Vagina (tissue), 2 donors: ENCODE measurements around the gene PARD3. TPM values are rescaled to one million over a fixed set of nuclear protein-coding genes. Genes with fewer than 3 reads are reported as not detected.

Experiments
- DNase-seq, 2 donors: peaks; one replicate each; pipeline ENCODE4 v3.0.0-alpha.2; 2017; ENCODE audit errors: extremely low spot score in 2 of 2
- H3K27ac ChIP-seq: fragments of 200-600 bp; sonication (generic); one replicate; pipeline ENCODE4 v1.5.1; 2019
- H3K27me3 ChIP-seq: fragments of 200-600 bp; sonication (generic); one replicate; pipeline ENCODE4 v1.5.1; 2019
- H3K36me3 ChIP-seq, 2 donors: fragments of 200-600 bp; sonication (generic); one replicate each; pipeline ENCODE4 v1.5.1; 2017 to 2019
- H3K4me1 ChIP-seq: fragments of 200-600 bp; sonication (generic); one replicate; pipeline ENCODE4 v1.5.1; 2019
- H3K4me3 ChIP-seq, 2 donors: fragments of 200-600 bp; sonication (generic); 1 replicate in 1 of 2; 2 replicates in 1 of 2; pipeline ENCODE4 v1.5.1; 2016 to 2019
- H3K9me3 ChIP-seq: fragments of 200-600 bp; sonication (generic); one replicate; pipeline ENCODE4 v1.5.1; 2019
- POLR2A ChIP-seq, 2 donors: fragments of 450-650 bp; IDR thresholded peaks; one replicate each; pipeline ENCODE4 v1.6.1; 2017; ENCODE audit warnings: antibody characterized with exemption in 2 of 2, mild to moderate bottlenecking in 2 of 2, moderate library complexity in 2 of 2
- POLR2AphosphoS5 ChIP-seq, 2 donors: sonication (generic); formaldehyde crosslinking; IDR thresholded peaks; one replicate each; pipeline ENCODE4 v1.9.0; 2017; ENCODE audit warnings: antibody characterized with exemption in 2 of 2, mild to moderate bottlenecking in 2 of 2, low read depth in 1 of 2; ENCODE audit not compliant: insufficient read depth in 1 of 2
- intact Hi-C: fragments of 100-400 bp; cut with DNase I; formaldehyde crosslinking; loops from one replicate; pipeline ENCODE4 v1.15.1; 2023
- total RNA-seq: library from RNA; depleted of rRNA; stranded (reverse); fragments of >200 nt; gene quantifications from one replicate; pipeline ENCODE4 v1.2.3, GENCODE V29; 2016
- TF ChIP-seq, protein P1 (sequence below), 3 experiments: fragments of 450-650 bp in 2 of 3; fragments of 200-600 bp in 1 of 3; sonication (generic) in 1 of 3; IDR thresholded peaks; one replicate each; pipeline ENCODE4 v1.5.1; 2017 to 2019; ENCODE audit warnings: antibody characterized with exemption in 3 of 3, mild to moderate bottlenecking in 2 of 3, moderate library complexity in 2 of 3

Gene PARD3
- total RNA-seq, 1 donor from 2014 or later: 95.5 TPM

DNA sequence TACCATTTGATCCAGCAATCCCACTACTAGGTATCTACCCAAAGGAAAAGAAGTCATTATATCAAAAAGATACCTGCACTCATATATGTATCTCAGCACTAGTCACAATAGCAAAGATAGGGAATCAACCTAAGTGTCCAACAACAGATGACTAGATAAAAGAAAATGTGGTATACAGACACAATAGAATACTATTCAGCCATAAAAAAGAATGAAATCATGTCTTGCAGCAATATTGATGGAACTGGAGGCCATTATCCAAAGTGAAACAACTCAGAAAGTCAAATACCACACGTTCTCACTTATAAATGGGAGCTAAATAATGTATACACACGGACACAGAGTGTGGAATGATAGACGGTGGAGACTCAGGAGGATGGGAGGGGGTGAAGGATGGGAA, 146.0 kb downstream of the PARD3 start:
- H3K36me3 ChIP-seq: no peaks in the 10 kb centered on the region
- no peak overlapping the region for H3K27ac ChIP-seq
- intact Hi-C loops: loop anchor here (10.0 kb wide), 1 partner anchor 146 kb away; the partner anchor contains the start of gene PARD3
- no peaks in the 10 kb centered on the region for H3K27me3 ChIP-seq
- H3K9me3 ChIP-seq: no peaks in the 10 kb centered on the region
- no peak for DNase-seq
- TF ChIP-seq POLR2A (IDR thresholded peaks at IDR 0.05) (no peak), POLR2AphosphoS5 (IDR thresholded peaks at IDR 0.05; ENCODE audit: insufficient read depth in 1 of 2, low read depth in 1 of 2) (no peak)
- TF ChIP-seq, protein P1, sequence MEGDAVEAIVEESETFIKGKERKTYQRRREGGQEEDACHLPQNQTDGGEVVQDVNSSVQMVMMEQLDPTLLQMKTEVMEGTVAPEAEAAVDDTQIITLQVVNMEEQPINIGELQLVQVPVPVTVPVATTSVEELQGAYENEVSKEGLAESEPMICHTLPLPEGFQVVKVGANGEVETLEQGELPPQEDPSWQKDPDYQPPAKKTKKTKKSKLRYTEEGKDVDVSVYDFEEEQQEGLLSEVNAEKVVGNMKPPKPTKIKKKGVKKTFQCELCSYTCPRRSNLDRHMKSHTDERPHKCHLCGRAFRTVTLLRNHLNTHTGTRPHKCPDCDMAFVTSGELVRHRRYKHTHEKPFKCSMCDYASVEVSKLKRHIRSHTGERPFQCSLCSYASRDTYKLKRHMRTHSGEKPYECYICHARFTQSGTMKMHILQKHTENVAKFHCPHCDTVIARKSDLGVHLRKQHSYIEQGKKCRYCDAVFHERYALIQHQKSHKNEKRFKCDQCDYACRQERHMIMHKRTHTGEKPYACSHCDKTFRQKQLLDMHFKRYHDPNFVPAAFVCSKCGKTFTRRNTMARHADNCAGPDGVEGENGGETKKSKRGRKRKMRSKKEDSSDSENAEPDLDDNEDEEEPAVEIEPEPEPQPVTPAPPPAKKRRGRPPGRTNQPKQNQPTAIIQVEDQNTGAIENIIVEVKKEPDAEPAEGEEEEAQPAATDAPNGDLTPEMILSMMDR (IDR thresholded peaks at IDR 0.05): no peak
- H3K4me3 ChIP-seq: no peak overlapping the region
- peaks cover 31% of the 10 kb centered on the region for H3K4me1 ChIP-seq

DNA sequence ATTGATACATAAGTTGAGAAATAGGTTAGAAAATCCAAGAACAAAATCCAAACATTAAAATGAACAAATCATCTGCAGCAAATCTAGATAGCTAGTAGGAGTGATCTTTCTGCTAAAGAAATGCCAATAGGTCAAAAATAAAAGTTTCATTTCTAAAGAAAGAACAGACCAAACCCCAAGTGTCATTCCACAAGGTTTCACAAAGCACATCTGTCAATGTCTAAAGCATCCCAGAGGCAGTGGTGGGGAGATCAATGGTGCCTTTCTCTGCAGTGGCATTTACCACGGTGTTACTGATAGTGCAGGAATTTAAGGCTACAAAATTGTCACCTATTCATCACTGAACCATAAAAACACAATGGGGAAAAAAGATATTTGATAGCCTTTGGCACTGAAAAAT, 147.9 kb downstream of the PARD3 start:
- Histone ChIP-seq H3K36me3 (no peaks in the 10 kb centered on the region), H3K4me1 (peaks cover 36% of the 10 kb centered on the region), H3K27me3 (no peaks in the 10 kb centered on the region), H3K9me3 (no peaks in the 10 kb centered on the region), H3K27ac (no peak overlapping the region), H3K4me3 (no peak overlapping the region)
- DNase-seq: no peak
- intact Hi-C loops: loop anchor here (10.0 kb wide), 1 partner anchor 148 kb away; the partner anchor contains the start of gene PARD3
- TF ChIP-seq POLR2AphosphoS5 (IDR thresholded peaks at IDR 0.05; ENCODE audit: insufficient read depth in 1 of 2, low read depth in 1 of 2) (no peak), POLR2A (IDR thresholded peaks at IDR 0.05) (no peak)
- TF ChIP-seq, protein P1 (IDR thresholded peaks at IDR 0.05): no peak

DNA sequence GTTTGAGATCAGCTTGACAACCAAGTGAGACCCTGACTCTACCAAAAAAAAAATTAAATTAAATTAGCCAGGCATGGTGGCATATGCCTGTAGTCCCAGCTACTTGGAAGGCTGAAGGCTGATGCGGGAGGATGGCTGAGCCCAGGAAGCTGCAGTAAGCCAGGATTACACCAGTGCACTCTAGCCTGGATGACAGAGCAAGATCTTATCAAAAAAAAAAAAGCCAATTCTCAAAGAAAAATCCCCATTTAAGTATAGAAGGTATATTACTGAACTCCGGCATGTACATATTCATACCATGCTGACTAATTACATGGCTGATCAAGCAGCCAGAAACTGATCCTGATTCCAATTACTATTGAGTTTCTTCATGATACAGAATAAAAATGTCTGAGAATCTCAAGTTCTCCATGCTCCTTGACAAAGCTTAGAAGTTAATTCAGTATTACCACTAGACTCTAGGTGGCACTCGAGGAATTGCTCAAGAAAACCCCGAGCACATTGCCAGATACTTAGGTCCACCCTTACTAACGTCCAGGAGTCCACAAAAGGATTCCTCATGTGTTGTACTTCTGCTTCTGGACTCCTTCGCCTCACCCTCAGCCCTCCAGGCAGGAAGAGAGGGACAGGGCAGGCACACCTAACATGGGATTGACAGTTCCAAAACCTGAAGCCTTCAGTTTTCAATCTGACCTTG, 148.9 kb downstream of the PARD3 start:
- Histone ChIP-seq H3K36me3 (no peaks in the 10 kb centered on the region), H3K4me1 (peaks cover 31% of the 10 kb centered on the region), H3K9me3 (no peaks in the 10 kb centered on the region), H3K4me3 (no peak overlapping the region), H3K27ac (no peak overlapping the region), H3K27me3 (no peaks in the 10 kb centered on the region)
- intact Hi-C loops: loop anchor here (10.0 kb wide), 1 partner anchor 149 kb away; the partner anchor contains the start of gene PARD3
- no peak for DNase-seq
- TF ChIP-seq, protein P1 (IDR thresholded peaks at IDR 0.05): peak; percentile 46 to 67 (median 52)
- peak in 1 of 2 donors; percentile 7 for TF ChIP-seq POLR2AphosphoS5 (IDR thresholded peaks at IDR 0.05; ENCODE audit: insufficient read depth in 1 of 2, low read depth in 1 of 2)
- TF ChIP-seq POLR2A (IDR thresholded peaks at IDR 0.05): no peak

DNA sequence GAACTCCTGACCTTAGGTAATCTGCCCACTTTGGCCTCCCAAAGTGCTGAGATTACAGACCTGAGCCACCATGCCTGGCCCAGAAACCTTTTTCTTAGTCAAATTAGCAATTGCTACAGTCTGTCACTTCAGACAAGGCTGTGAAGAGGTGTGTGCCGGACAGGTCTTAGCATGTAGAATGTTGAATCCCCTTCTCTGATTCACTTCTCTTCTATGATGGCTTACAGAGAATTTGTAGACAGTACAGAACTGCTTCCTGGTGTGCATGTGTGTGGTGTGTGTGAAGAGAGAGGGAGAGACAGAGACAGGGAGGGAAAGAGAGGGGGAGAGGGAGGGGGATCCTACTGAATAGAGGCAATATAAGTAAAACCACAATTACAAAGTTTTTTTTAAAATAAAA, 150.4 kb downstream of the PARD3 start:
- no peak overlapping the region for H3K27ac ChIP-seq
- peaks cover 44% of the 10 kb centered on the region for H3K4me1 ChIP-seq
- no peaks in the 10 kb centered on the region for H3K36me3 ChIP-seq
- DNase-seq: no peak
- intact Hi-C loops: loop anchor here (10.0 kb wide), 1 partner anchor 150 kb away; the partner anchor contains the start of gene PARD3
- TF ChIP-seq, protein P1 (IDR thresholded peaks at IDR 0.05): no peak
- TF ChIP-seq POLR2A (IDR thresholded peaks at IDR 0.05): no peak
- no peak for TF ChIP-seq POLR2AphosphoS5 (IDR thresholded peaks at IDR 0.05; ENCODE audit: insufficient read depth in 1 of 2, low read depth in 1 of 2)
- no peaks in the 10 kb centered on the region for H3K27me3 ChIP-seq
- H3K4me3 ChIP-seq: no peak overlapping the region
- no peaks in the 10 kb centered on the region for H3K9me3 ChIP-seq

DNA sequence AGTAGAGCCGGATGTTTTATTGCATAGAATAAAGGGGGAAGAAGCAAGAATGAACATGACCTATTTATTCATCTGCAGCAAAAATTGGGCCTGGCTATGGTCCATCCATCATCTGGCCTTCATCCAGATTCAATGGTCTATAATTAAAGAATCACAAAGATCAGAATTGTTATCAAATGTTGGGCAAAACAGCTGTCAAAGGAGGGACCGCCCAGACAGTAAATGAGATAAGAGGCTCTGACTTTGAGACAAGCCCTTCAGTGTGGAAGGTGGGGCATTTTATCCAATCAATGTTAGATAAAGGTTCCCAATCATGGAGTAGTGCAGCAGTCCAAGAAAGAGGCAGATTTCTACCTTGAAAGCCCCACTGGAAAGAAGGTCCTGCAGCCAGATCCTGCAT, 153.5 kb downstream of the PARD3 start:
- DNase-seq: no peak
- no peak overlapping the region for H3K4me3 ChIP-seq
- intact Hi-C loops: loop anchor here (10.0 kb wide), 1 partner anchor 153 kb away; the partner anchor contains the start of gene PARD3
- no peak for TF ChIP-seq POLR2A (IDR thresholded peaks at IDR 0.05)
- TF ChIP-seq, protein P1 (IDR thresholded peaks at IDR 0.05): no peak
- TF ChIP-seq POLR2AphosphoS5 (IDR thresholded peaks at IDR 0.05; ENCODE audit: insufficient read depth in 1 of 2, low read depth in 1 of 2): no peak
- H3K27ac ChIP-seq: no peak overlapping the region
- H3K27me3 ChIP-seq: no peaks in the 10 kb centered on the region
- H3K4me1 ChIP-seq: peaks cover 51% of the 10 kb centered on the region
- no peaks in the 10 kb centered on the region for H3K9me3 ChIP-seq
- H3K36me3 ChIP-seq: no peaks in the 10 kb centered on the region
